CD4-positive, CD25-positive, alpha-beta regulatory T cell (primary cell): ENCODE data around the gene NCOA1. TPM values are rescaled to one million over a fixed set of nuclear protein-coding genes. Genes with fewer than 3 reads are reported as not detected.

Experiments used
- ATAC-seq, 2 donors: fragments of 150-1000 bp; cut with Tn5 transposase; one replicate each; pipeline ENCODE4 v1.10.0; 2021; ENCODE audit warnings: low read depth in 2 of 2, moderate number of reproducible peaks in 2 of 2, moderate library complexity in 1 of 2
- DNase-seq, 3 donors: peaks; one replicate each; pipeline versions ENCODE4 v3.0.0 to v3.0.0-alpha.2; 2012 to 2022; ENCODE audit warnings: mixed read lengths in 1 of 3
- H3K27ac ChIP-seq: one replicate; pipeline ENCODE4 v1.7.0; 2013; ENCODE audit warnings: mild to moderate bottlenecking, low read length; ENCODE audit not compliant: insufficient read depth, poor library complexity, severe bottlenecking
- H3K27me3 ChIP-seq: one replicate; pipeline ENCODE4 v1.7.0; 2013; ENCODE audit warnings: low read length; ENCODE audit not compliant: control insufficient read depth, insufficient read depth
- H3K36me3 ChIP-seq: one replicate; pipeline ENCODE4 v1.7.0; 2013; ENCODE audit warnings: mild to moderate bottlenecking, low read length, moderate library complexity; ENCODE audit not compliant: control insufficient read depth, insufficient read depth
- H3K4me1 ChIP-seq: 2 replicates; pipeline ENCODE4 v1.7.0; 2013; ENCODE audit warnings: mild to moderate bottlenecking, low read length; ENCODE audit not compliant: insufficient read depth, control insufficient read depth, poor library complexity, severe bottlenecking
- H3K4me3 ChIP-seq: one replicate; pipeline ENCODE4 v1.7.0; 2013; ENCODE audit warnings: low read depth, mild to moderate bottlenecking, low read length, moderate library complexity
- H3K9me3 ChIP-seq, 2 experiments: 1 replicate in 1 of 2; 2 replicates in 1 of 2; pipeline ENCODE4 v1.7.0; 2013; ENCODE audit warnings: low read length in 2 of 2, mild to moderate bottlenecking in 1 of 2, moderate library complexity in 1 of 2; ENCODE audit not compliant: control insufficient read depth in 2 of 2
- H3K27ac Mint-ChIP-seq, 3 donors: one replicate each; pipeline ENCODE4 v1.8.0; 2020 to 2022; ENCODE audit warnings: mild to moderate bottlenecking in 3 of 3, mixed read lengths in 3 of 3, moderate library complexity in 2 of 3
- H3K27me3 Mint-ChIP-seq: one replicate; pipeline ENCODE4 v1.8.0; 2022; ENCODE audit warnings: mild to moderate bottlenecking, mixed read lengths
- H3K36me3 Mint-ChIP-seq: one replicate; pipeline ENCODE4 v1.8.0; 2020; ENCODE audit warnings: mixed read lengths
- H3K4me1 Mint-ChIP-seq, 4 donors: one replicate each; pipeline ENCODE4 v1.8.0; 2020 to 2022; ENCODE audit warnings: mixed read lengths in 4 of 4, mild to moderate bottlenecking in 1 of 4
- H3K4me3 Mint-ChIP-seq, 4 donors: one replicate each; pipeline ENCODE4 v1.8.0; 2020 to 2022; ENCODE audit warnings: mild to moderate bottlenecking in 4 of 4, mixed read lengths in 4 of 4, moderate library complexity in 3 of 4
- H3K9me3 Mint-ChIP-seq, 7 donors: one replicate each; pipeline ENCODE4 v1.8.0; 2020 to 2022; ENCODE audit warnings: mixed read lengths in 7 of 7, mild to moderate bottlenecking in 3 of 7, moderate library complexity in 2 of 7
- polyA plus RNA-seq, 4 donors: library from polyadenylated mRNA; unstranded; fragments of 300-500 nt; fragmentation: Illumina TruSeq; gene quantifications; one replicate each; pipeline ENCODE4 v1.2.3, GENCODE V29; 2021
- total RNA-seq: library from RNA; stranded (reverse); gene quantifications from one replicate; pipeline ENCODE4 v1.2.3, GENCODE V29; 2022

NCOA1 gene
- total and polyA plus RNA-seq, 5 donors from 2014 or later: 9.0 to 53.6 (median 15.2) TPM

- DNase-seq: no peak
- peaks cover 8 to 11% (median 9%) of the 10 kb centered on the region in 4 donors for H3K4me1 Mint-ChIP-seq
- H3K9me3 ChIP-seq: no peaks in the 10 kb centered on the region
- no peak for ATAC-seq
- no peak overlapping the region for H3K27ac Mint-ChIP-seq
- H3K27me3 ChIP-seq: no peaks in the 10 kb centered on the region
- no peaks in the 10 kb centered on the region for H3K4me1 ChIP-seq
- no peaks in the 10 kb centered on the region for H3K27me3 Mint-ChIP-seq
- no peak overlapping the region for H3K27ac ChIP-seq
- H3K36me3 ChIP-seq: peaks cover 41% of the 10 kb centered on the region
- H3K9me3 Mint-ChIP-seq: no peaks in the 10 kb centered on the region
- H3K4me3 ChIP-seq: no peak overlapping the region
- peaks cover 34% of the 10 kb centered on the region for H3K36me3 Mint-ChIP-seq
- no peak overlapping the region for H3K4me3 Mint-ChIP-seq
These were observed 277.0 kb downstream of the NCOA1 start for GRCh38 chr2:24768013-24768412.

- Histone ChIP-seq H3K4me1 (no peaks in the 10 kb centered on the region), H3K27me3 (no peaks in the 10 kb centered on the region), H3K27ac (no peak overlapping the region), H3K9me3 (no peaks in the 10 kb centered on the region), H3K36me3 (peaks cover 41% of the 10 kb centered on the region), H3K4me3 (no peak overlapping the region)
- Mint-ChIP-seq H3K27ac (no peak overlapping the region), H3K4me1 (peaks cover 8 to 11% (median 9%) of the 10 kb centered on the region in 4 donors), H3K27me3 (no peaks in the 10 kb centered on the region), H3K4me3 (no peak overlapping the region), H3K36me3 (peaks cover 34% of the 10 kb centered on the region), H3K9me3 (no peaks in the 10 kb centered on the region)
- ATAC-seq (no peak), DNase-seq (no peak)
These were observed 277.5 kb downstream of the NCOA1 start for GRCh38 chr2:24768601-24769000.

- H3K27ac Mint-ChIP-seq: peak overlapping the region in 1 of 3 donors; percentile 1
- Histone ChIP-seq H3K4me3 (no peak overlapping the region), H3K27me3 (no peaks in the 10 kb centered on the region)
These were observed 280.0 kb downstream of the NCOA1 start for GRCh38 chr2:24771061-24771460.

GRCh38 chr2:24771764-24772586 is 280.9 kb downstream of the NCOA1 start:
- H3K4me3 ChIP-seq: no peak overlapping the region
- Mint-ChIP-seq H3K36me3 (peaks cover 13% of the 10 kb centered on the region), H3K4me1 (peaks cover 0 to 6% (median 3%) of the 10 kb centered on the region in 4 donors), H3K27me3 (no peaks in the 10 kb centered on the region), H3K9me3 (no peaks in the 10 kb centered on the region), H3K4me3 (no peak overlapping the region), H3K27ac (peak overlapping the region in 2 of 3 donors; percentile 35 to 46)
- H3K36me3 ChIP-seq: peaks cover 25% of the 10 kb centered on the region
- H3K9me3 ChIP-seq: no peaks in the 10 kb centered on the region
- no peaks in the 10 kb centered on the region for H3K4me1 ChIP-seq
- no peaks in the 10 kb centered on the region for H3K27me3 ChIP-seq
- DNase-seq (no peak), ATAC-seq (no peak)
- H3K27ac ChIP-seq: no peak overlapping the region

More at GRCh38 chr2:24771061-24771460, 280.0 kb downstream of the NCOA1 start:
- Mint-ChIP-seq H3K27me3 (no peaks in the 10 kb centered on the region), H3K4me3 (no peak overlapping the region), H3K4me1 (peaks cover 8 to 15% (median 10%) of the 10 kb centered on the region in 4 donors), H3K9me3 (no peaks in the 10 kb centered on the region), H3K36me3 (peaks cover 19% of the 10 kb centered on the region)
- Histone ChIP-seq H3K9me3 (no peaks in the 10 kb centered on the region), H3K27ac (no peak overlapping the region), H3K4me1 (no peaks in the 10 kb centered on the region), H3K36me3 (peaks cover 25% of the 10 kb centered on the region)
- no peak for DNase-seq
- ATAC-seq: no peak

- H3K27me3 Mint-ChIP-seq: peaks cover 5% of the 10 kb centered on the region
- ATAC-seq: no peak
- peaks cover 10% of the 10 kb centered on the region for H3K36me3 Mint-ChIP-seq
- no peaks in the 10 kb centered on the region for H3K9me3 ChIP-seq
- H3K27ac ChIP-seq: no peak overlapping the region
- H3K4me3 Mint-ChIP-seq: no peak overlapping the region
- H3K4me3 ChIP-seq: no peak overlapping the region
- no peaks in the 10 kb centered on the region for H3K27me3 ChIP-seq
- H3K9me3 Mint-ChIP-seq: no peaks in the 10 kb centered on the region
- H3K27ac Mint-ChIP-seq: no peak overlapping the region
- DNase-seq: no peak
- H3K4me1 Mint-ChIP-seq: peaks cover 0 to 6% (median 2%) of the 10 kb centered on the region in 4 donors
- no peaks in the 10 kb centered on the region for H3K4me1 ChIP-seq
- H3K36me3 ChIP-seq: peaks cover 8% of the 10 kb centered on the region
These were observed 283.3 kb downstream of the NCOA1 start for GRCh38 chr2:24774373-24774772.

- H3K27me3 Mint-ChIP-seq: peaks cover 11% of the 10 kb centered on the region
- no peak overlapping the region for H3K27ac ChIP-seq
- H3K9me3 ChIP-seq: no peaks in the 10 kb centered on the region
- no peak for ATAC-seq
- peaks cover 0 to 6% (median 0%) of the 10 kb centered on the region in 4 donors for H3K4me1 Mint-ChIP-seq
- H3K4me3 ChIP-seq: no peak overlapping the region
- H3K4me3 Mint-ChIP-seq: peak overlapping the region in 1 of 4 donors; percentile 27
- H3K27ac Mint-ChIP-seq: no peak overlapping the region
- peaks cover 0 to 2% (median 0%) of the 10 kb centered on the region in 7 donors for H3K9me3 Mint-ChIP-seq
- DNase-seq: no peak
- peaks cover 6% of the 10 kb centered on the region for H3K36me3 Mint-ChIP-seq
- H3K36me3 ChIP-seq: no peaks in the 10 kb centered on the region
- peaks cover 3% of the 10 kb centered on the region for H3K27me3 ChIP-seq
- H3K4me1 ChIP-seq: no peaks in the 10 kb centered on the region
These were observed 288.1 kb downstream of the NCOA1 start for GRCh38 chr2:24779116-24779515.

GRCh38 chr2:24783641-24784040 is 292.6 kb downstream of the NCOA1 start:
- Mint-ChIP-seq H3K4me3 (no peak overlapping the region), H3K9me3 (peaks cover 0 to 2% (median 0%) of the 10 kb centered on the region in 7 donors), H3K27ac (no peak overlapping the region), H3K36me3 (peaks cover 7% of the 10 kb centered on the region), H3K27me3 (peaks cover 6% of the 10 kb centered on the region), H3K4me1 (no peaks in the 10 kb centered on the region)
- Histone ChIP-seq H3K9me3 (no peaks in the 10 kb centered on the region), H3K27me3 (peaks cover 3% of the 10 kb centered on the region), H3K36me3 (no peaks in the 10 kb centered on the region), H3K27ac (no peak overlapping the region), H3K4me1 (no peaks in the 10 kb centered on the region), H3K4me3 (no peak overlapping the region)
- DNase-seq (no peak), ATAC-seq (no peak)
